Calu3 (cell line): Measurements from ENCODE around the gene PCDH19. TPM values are rescaled to one million over a fixed set of nuclear protein-coding genes. Genes with fewer than 3 reads are reported as not detected.

ENCODE experiments used
- BruUV-seq: library from RNA; stranded (reverse); fragments of 400-500 nt; replicated peaks from 2 replicates; lab custom pipeline; 2021; lab: Mats Ljungman, UMichigan
- CTCF ChIA-PET: fragments of 300-600 bp; sonication (Branson Sonifier 250); formaldehyde crosslinking; loops from one replicate; lab custom pipeline; 2022; ENCODE audit warnings: antibody characterized with exemption; lab: Charles Lee
- DNase-seq: peaks from one replicate; pipeline ENCODE4 v3.0.0; 2022
- H3K27ac Mint-ChIP-seq: one replicate; pipeline ENCODE4 v1.8.0; 2022; ENCODE audit warnings: mixed read lengths; ENCODE audit not compliant: unreplicated experiment
- H3K27me3 Mint-ChIP-seq: one replicate; pipeline ENCODE4 v1.8.0; 2022; ENCODE audit warnings: mixed read lengths; ENCODE audit not compliant: unreplicated experiment
- H3K36me3 Mint-ChIP-seq: one replicate; pipeline ENCODE4 v1.8.0; 2022; ENCODE audit warnings: mild to moderate bottlenecking, moderate library complexity, mixed read lengths; ENCODE audit not compliant: insufficient read depth, unreplicated experiment
- H3K4me1 Mint-ChIP-seq: one replicate; pipeline ENCODE4 v1.8.0; 2022; ENCODE audit warnings: mild to moderate bottlenecking, low read depth, mixed read lengths; ENCODE audit not compliant: unreplicated experiment
- H3K4me3 Mint-ChIP-seq: one replicate; pipeline ENCODE4 v1.8.0; 2022; ENCODE audit warnings: mild to moderate bottlenecking, low read depth, moderate library complexity, mixed read lengths; ENCODE audit not compliant: unreplicated experiment
- H3K9me3 Mint-ChIP-seq: one replicate; pipeline ENCODE4 v1.8.0; 2022; ENCODE audit warnings: low read depth, mixed read lengths; ENCODE audit not compliant: unreplicated experiment
- CTCF ChIP-seq: fragments of 200-600 bp; IDR thresholded peaks from one replicate; pipeline ENCODE4 v1.8.0; 2022; ENCODE audit warnings: antibody characterized with exemption; ENCODE audit not compliant: unreplicated experiment
- intact Hi-C: fragments of 100-400 bp; cut with micrococcal nuclease; formaldehyde crosslinking; loops from one replicate; pipeline ENCODE4 v1.10.0; 2022; ENCODE audit not compliant: unreplicated experiment
- total RNA-seq: library from RNA; stranded (reverse); gene quantifications from 2 replicates; pipeline ENCODE4 v1.2.3, GENCODE V29; 2022

PCDH19 gene
- total RNA-seq, 1 experiment from 2014 or later = 0.50 TPM

DNA sequence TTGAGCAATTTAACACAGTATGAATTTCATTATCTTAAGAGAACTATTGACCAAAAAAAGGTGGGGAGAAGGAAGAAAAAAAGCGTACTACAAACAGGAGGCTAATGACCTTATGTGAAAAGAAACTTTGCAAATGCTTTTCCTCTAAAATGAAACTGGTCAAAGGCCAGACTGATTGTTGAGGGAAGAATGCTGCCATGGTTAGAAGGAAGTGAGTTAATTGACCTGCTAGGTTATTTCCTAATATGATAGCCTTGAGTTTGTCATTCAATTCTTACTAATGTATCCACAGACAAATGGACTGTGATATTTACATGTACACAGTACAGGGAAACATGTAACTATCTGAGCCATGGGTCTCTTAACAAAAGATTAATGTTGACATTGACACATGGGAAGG is 132.8 kb downstream of the PCDH19 start:
- Mint-ChIP-seq H3K9me3 (peaks cover 4% of the 10 kb centered on the region), H3K36me3 (no peaks in the 10 kb centered on the region), H3K27ac (no peak overlapping the region), H3K27me3 (no peaks in the 10 kb centered on the region), H3K4me1 (no peaks in the 10 kb centered on the region), H3K4me3 (no peak overlapping the region)
- intact Hi-C loops = no loop called here
- no peak for TF ChIP-seq CTCF
- CTCF ChIA-PET = no interaction called here
- BruUV-seq = no TSS peak
- DNase-seq = no peak

DNA sequence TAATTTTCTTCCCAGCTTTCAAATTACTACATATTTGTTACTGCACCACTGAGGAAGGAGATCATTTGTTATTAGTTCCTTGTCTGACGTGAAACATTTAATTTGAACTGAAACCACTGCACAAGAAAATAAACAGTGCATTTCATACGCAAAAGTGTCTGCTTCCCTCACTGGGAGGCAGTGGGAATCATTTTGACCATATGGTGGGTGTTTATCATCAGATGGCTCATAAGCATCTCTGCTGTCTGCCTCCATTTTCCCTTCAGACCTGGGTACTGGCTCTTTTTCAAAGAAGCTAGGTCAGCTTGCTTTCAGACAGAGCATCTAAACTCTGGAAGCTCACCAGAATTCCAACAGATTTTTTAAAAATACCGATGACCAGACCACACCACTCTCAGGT is 135.2 kb downstream of the PCDH19 start:
- no peak for TF ChIP-seq CTCF
- no peak overlapping the region for H3K4me3 Mint-ChIP-seq
- H3K27ac Mint-ChIP-seq = no peak overlapping the region
- CTCF ChIA-PET = no interaction called here
- intact Hi-C loops = no loop called here
- no TSS peak for BruUV-seq
- DNase-seq = no peak
- no peaks in the 10 kb centered on the region for H3K4me1 Mint-ChIP-seq
- H3K27me3 Mint-ChIP-seq = no peaks in the 10 kb centered on the region
- no peaks in the 10 kb centered on the region for H3K36me3 Mint-ChIP-seq
- H3K9me3 Mint-ChIP-seq = no peaks in the 10 kb centered on the region

GRCh38 chrX:100265179-100265578 is 144.9 kb downstream of the PCDH19 start:
- Mint-ChIP-seq H3K27me3 (no peaks in the 10 kb centered on the region), H3K9me3 (peaks cover 6% of the 10 kb centered on the region), H3K4me3 (no peak overlapping the region), H3K27ac (no peak overlapping the region), H3K36me3 (no peaks in the 10 kb centered on the region), H3K4me1 (no peaks in the 10 kb centered on the region)
- no peak for DNase-seq
- CTCF ChIA-PET = no interaction called here
- intact Hi-C loops = no loop called here
- TF ChIP-seq CTCF = no peak
- BruUV-seq = no TSS peak

DNA sequence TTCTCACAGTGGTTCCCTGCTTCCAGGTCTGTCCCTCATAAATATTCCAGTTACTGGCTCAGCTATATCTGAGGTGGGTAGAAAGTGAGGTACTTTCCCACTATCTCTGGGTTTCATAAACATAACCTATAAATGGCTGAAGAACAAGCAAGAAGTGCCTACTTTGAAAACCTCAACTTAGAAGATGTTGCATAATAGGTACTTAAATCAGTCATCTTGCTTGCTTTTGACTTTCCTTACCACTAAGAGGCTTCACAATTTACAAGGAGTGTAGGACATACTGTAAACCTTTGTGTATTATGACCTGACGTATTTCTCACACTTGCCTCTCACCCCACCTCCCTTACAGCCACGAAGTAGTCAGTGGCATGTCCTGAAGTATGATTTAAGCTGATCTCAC is 145.9 kb downstream of the PCDH19 start:
- no peaks in the 10 kb centered on the region for H3K36me3 Mint-ChIP-seq
- no peaks in the 10 kb centered on the region for H3K27me3 Mint-ChIP-seq
- intact Hi-C loops = no loop called here
- no peak overlapping the region for H3K4me3 Mint-ChIP-seq
- BruUV-seq = no TSS peak
- CTCF ChIA-PET = no interaction called here
- H3K27ac Mint-ChIP-seq = no peak overlapping the region
- DNase-seq = no peak
- peaks cover 6% of the 10 kb centered on the region for H3K9me3 Mint-ChIP-seq
- TF ChIP-seq CTCF = no peak
- H3K4me1 Mint-ChIP-seq = no peaks in the 10 kb centered on the region
